Loucy (cell line): ENCODE data around the gene SLC10A7.

Experiments
- H2AFZ ChIP-seq: fragments of 200-600 bp; sonication (generic); 2 replicates; pipeline ENCODE4 v1.6.0; 2016; ENCODE audit warnings: antibody characterized with exemption, mild to moderate bottlenecking, low read length, moderate library complexity
- H3F3A ChIP-seq: fragments of 200-600 bp; 2 replicates; pipeline ENCODE4 v1.6.0; 2016; ENCODE audit warnings: antibody characterized with exemption, low read depth, mild to moderate bottlenecking
- H3K27me3 ChIP-seq: fragments of 200-600 bp; sonication (generic); 2 replicates; pipeline ENCODE4 v1.6.1; 2014; ENCODE audit warnings: low read length, mild to moderate bottlenecking; ENCODE audit not compliant: insufficient read depth, poor library complexity, severe bottlenecking
- H3K36me3 ChIP-seq: fragments of 200-600 bp; sonication (generic); 2 replicates; pipeline ENCODE4 v1.6.1; 2016; ENCODE audit warnings: low read length; ENCODE audit not compliant: insufficient read depth
- H3K4me1 ChIP-seq: fragments of 200-600 bp; sonication (generic); 2 replicates; pipeline ENCODE4 v1.5.1; 2014; ENCODE audit warnings: low read length, mild to moderate bottlenecking; ENCODE audit not compliant: insufficient read depth, poor library complexity, severe bottlenecking
- H3K4me2 ChIP-seq: fragments of 200-600 bp; sonication (generic); 2 replicates; pipeline ENCODE4 v1.6.0; 2014; ENCODE audit warnings: antibody characterized with exemption, low read length, low read depth, mild to moderate bottlenecking; ENCODE audit not compliant: poor library complexity, severe bottlenecking
- H3K4me3 ChIP-seq: fragments of 200-600 bp; sonication (generic); 2 replicates; pipeline ENCODE4 v1.5.1; 2014; ENCODE audit warnings: low read length, mild to moderate bottlenecking, mixed read lengths; ENCODE audit not compliant: poor library complexity, severe bottlenecking
- H3K79me2 ChIP-seq: fragments of 200-600 bp; sonication (generic); 2 replicates; pipeline ENCODE4 v1.6.1; 2014; ENCODE audit warnings: low read length; ENCODE audit not compliant: insufficient read depth
- H3K9ac ChIP-seq: fragments of 200-600 bp; sonication (generic); 2 replicates; pipeline ENCODE4 v1.6.0; 2014; ENCODE audit warnings: mild to moderate bottlenecking, low read depth, low read length, moderate library complexity; ENCODE audit not compliant: poor library complexity, severe bottlenecking
- H3K9me2 ChIP-seq: fragments of 200-600 bp; sonication (generic); replicated peaks from 2 replicates; pipeline ENCODE4 v1.6.1; 2016; ENCODE audit warnings: low read depth, low read length, mixed read lengths
- H3K9me3 ChIP-seq: fragments of 200-600 bp; sonication (generic); 2 replicates; pipeline ENCODE4 v1.6.1; 2014; ENCODE audit warnings: mild to moderate bottlenecking, antibody characterized with exemption, low read length, low read depth; ENCODE audit not compliant: insufficient read depth
- H4K20me1 ChIP-seq: fragments of 200-600 bp; sonication (generic); 2 replicates; pipeline ENCODE4 v1.6.0; 2014; ENCODE audit warnings: antibody characterized with exemption, low read length, mild to moderate bottlenecking; ENCODE audit not compliant: insufficient read depth, poor library complexity, severe bottlenecking
- EZH2phosphoT487 ChIP-seq: fragments of 200-600 bp; IDR thresholded peaks from 2 replicates; pipeline ENCODE4 v1.6.1; 2018; ENCODE audit warnings: antibody characterized with exemption, mild to moderate bottlenecking, moderate library complexity, borderline replicate concordance
- TF ChIP-seq, protein P1 (sequence below): fragments of 200-600 bp; sonication (generic); conservative IDR thresholded peaks from 2 replicates; pipeline ENCODE4 v1.5.1; 2014; ENCODE audit warnings: mild to moderate bottlenecking, antibody characterized with exemption, low read length

SLC10A7 gene

DNA sequence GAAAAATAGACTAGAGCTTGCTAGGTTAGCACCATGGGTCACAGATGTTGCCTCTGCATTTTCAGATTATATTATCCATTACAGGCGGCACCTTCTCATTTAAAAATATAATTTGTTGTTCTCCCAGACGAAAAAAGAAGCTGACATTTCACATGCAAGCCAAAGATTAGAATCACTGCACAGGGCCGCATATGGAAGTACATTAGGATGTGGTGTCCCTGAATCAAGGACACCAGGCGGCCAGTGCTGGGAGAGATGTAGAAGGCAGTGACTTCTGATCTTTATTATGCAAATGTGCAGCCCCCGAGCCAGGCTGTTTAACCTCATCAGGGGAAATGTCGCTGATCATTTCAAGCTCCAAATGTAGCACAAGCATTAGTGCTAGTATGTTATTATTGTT is 284.6 kb downstream of the SLC10A7 start:
- Histone ChIP-seq H4K20me1 (no peaks in the 10 kb centered on the region), H3K9ac (no peak overlapping the region), H3K4me3 (no peak overlapping the region), H3K9me3 (no peaks in the 10 kb centered on the region), H3K9me2 (no peaks in the 10 kb centered on the region), H3F3A (no peaks in the 10 kb centered on the region), H2AFZ (no peak overlapping the region), H3K27me3 (no peaks in the 10 kb centered on the region), H3K36me3 (no peaks in the 10 kb centered on the region), H3K4me1 (peaks cover 3% of the 10 kb centered on the region), H3K79me2 (no peaks in the 10 kb centered on the region), H3K4me2 (no peak overlapping the region)
- TF ChIP-seq, protein P1, sequence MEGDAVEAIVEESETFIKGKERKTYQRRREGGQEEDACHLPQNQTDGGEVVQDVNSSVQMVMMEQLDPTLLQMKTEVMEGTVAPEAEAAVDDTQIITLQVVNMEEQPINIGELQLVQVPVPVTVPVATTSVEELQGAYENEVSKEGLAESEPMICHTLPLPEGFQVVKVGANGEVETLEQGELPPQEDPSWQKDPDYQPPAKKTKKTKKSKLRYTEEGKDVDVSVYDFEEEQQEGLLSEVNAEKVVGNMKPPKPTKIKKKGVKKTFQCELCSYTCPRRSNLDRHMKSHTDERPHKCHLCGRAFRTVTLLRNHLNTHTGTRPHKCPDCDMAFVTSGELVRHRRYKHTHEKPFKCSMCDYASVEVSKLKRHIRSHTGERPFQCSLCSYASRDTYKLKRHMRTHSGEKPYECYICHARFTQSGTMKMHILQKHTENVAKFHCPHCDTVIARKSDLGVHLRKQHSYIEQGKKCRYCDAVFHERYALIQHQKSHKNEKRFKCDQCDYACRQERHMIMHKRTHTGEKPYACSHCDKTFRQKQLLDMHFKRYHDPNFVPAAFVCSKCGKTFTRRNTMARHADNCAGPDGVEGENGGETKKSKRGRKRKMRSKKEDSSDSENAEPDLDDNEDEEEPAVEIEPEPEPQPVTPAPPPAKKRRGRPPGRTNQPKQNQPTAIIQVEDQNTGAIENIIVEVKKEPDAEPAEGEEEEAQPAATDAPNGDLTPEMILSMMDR: no peak
- no peak for TF ChIP-seq EZH2phosphoT487

DNA sequence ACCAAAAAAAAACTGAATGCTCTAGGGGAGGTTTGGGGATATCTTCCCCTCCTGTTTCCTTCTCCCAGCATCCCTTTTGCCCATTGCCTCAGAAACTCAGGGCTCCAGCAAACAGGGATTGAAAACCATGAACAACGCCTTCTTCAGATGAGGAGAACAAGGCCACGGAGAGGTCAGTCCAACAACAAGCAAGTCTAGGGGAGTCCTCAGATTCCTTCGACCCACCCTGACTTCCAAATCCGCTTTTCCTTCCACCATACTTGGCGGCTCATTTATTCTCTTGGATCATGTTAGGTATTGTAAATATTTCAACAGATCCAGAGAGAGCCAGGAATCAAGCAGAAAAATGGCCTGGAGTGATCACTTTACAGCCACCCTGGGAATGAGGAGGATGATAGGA is 285.5 kb downstream of the SLC10A7 start:
- Histone ChIP-seq H3K27me3 (no peaks in the 10 kb centered on the region), H3K4me2 (no peak overlapping the region), H3K9me3 (no peaks in the 10 kb centered on the region), H3K79me2 (no peaks in the 10 kb centered on the region), H3K9me2 (no peaks in the 10 kb centered on the region), H3K36me3 (no peaks in the 10 kb centered on the region), H3K4me3 (no peak overlapping the region), H3F3A (no peaks in the 10 kb centered on the region), H4K20me1 (no peaks in the 10 kb centered on the region), H3K9ac (no peak overlapping the region), H3K4me1 (no peaks in the 10 kb centered on the region), H2AFZ (no peak overlapping the region)
- TF ChIP-seq, protein P1: no peak
- no peak for TF ChIP-seq EZH2phosphoT487

DNA sequence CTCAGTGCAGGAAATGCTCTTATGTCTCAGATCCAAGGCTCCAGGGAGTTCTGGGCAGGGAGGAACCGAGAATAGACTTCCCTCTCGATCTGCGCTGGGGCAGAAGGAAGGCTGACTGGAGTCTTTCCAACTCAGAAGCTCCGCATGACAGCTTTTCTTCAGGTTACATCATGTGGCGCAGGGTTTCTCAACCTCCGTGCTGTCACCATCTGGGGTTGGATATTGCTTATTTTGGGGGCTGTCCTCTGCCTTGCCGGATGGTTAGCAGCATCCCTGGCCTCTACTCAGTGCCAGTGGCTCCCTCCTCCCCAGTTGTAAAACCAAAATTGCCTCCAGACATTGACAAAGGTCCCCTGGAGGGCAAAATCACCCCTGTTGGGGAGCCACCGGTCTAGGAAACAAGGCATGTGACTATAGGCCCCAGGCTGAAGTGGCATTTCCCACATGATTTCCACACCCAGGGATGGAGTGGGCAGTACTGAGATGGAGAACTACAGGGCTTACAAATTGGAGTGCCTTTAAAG is 286.0 kb downstream of the SLC10A7 start:
- H3K4me3 ChIP-seq: no peak overlapping the region
- no peaks in the 10 kb centered on the region for H3K9me2 ChIP-seq
- no peaks in the 10 kb centered on the region for H4K20me1 ChIP-seq
- H3K4me1 ChIP-seq: no peaks in the 10 kb centered on the region
- no peaks in the 10 kb centered on the region for H3K9me3 ChIP-seq
- H3K9ac ChIP-seq: no peak overlapping the region
- H3F3A ChIP-seq: no peaks in the 10 kb centered on the region
- no peaks in the 10 kb centered on the region for H3K79me2 ChIP-seq
- no peak overlapping the region for H3K4me2 ChIP-seq
- no peak overlapping the region for H2AFZ ChIP-seq
- TF ChIP-seq EZH2phosphoT487: no peak
- TF ChIP-seq, protein P1: no peak
- no peaks in the 10 kb centered on the region for H3K36me3 ChIP-seq
- H3K27me3 ChIP-seq: no peaks in the 10 kb centered on the region
